ENCODE results near the gene GPR157. TPM values are rescaled to one million over a fixed set of nuclear protein-coding genes. Genes with fewer than 3 reads are reported as not detected.
"Not testable (repeated sequence)": the region's sequence is repeated elsewhere in the genome, so short reads cannot be mapped to it uniquely, and the experiment has no call there.

Gene GPR157
- total RNA-seq, 1 donor from 2014 or later: 7.0 TPM

DNA sequence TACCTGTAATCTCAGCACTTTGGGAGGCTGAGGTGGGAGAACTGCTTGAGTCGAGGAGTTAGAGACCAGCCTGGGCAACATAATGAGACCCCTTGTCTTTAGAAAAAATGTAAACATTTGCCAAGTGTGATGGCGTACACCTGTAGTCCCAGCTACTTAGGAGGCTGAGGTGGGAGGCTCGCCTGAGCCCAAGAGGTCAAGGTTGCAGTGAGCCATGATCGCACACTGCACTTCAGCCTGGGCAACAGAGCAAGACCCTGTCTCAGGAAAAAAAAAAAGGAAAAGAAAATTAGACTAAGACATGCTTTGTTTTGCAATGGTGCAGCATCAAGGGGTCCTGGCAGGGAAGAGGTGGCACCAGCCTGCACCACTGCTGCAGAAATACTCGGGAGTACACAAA, 16.8 kb upstream of the GPR157 start:
- no peak for DNase-seq

DNA sequence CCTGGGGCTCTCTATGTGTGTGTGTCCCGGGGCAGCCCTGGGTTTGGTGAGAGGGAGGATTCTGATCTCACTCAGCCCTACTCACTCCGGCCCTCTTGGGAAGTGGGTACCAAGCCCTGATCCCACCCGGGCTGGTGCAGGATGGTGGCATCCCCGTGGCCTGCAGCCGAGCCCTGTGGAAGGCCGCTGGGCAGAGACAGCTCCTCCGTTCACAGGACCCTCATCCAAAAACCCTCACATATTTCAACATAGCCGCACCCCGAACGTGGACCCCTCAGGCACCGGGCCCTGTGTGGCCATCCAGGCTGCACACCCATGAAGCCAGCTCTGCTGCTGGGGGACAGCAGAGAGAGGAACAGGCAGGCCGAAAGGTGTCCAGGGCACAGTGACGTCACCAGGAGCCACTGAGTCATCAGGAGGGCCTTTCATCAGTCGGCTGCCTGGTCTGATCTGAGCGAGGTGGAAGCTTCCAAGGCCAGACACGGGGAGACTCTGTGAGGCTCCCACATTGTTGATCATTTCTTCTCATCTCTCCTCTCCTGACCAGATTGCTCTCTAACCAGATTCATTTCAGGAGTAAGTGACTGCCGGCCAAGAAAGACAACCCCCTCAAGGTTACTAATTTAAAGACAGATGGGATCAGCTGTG, 16.2 kb upstream of the GPR157 start:
- peak; percentile 68 for DNase-seq

- not testable (repeated sequence) for DNase-seq
Observed at GRCh38 chr1:9144494-9144893, 15.6 kb upstream of the GPR157 start.

GRCh38 chr1:9143250-9143649, 14.3 kb upstream of the GPR157 start:
- DNase-seq: no peak

DNA sequence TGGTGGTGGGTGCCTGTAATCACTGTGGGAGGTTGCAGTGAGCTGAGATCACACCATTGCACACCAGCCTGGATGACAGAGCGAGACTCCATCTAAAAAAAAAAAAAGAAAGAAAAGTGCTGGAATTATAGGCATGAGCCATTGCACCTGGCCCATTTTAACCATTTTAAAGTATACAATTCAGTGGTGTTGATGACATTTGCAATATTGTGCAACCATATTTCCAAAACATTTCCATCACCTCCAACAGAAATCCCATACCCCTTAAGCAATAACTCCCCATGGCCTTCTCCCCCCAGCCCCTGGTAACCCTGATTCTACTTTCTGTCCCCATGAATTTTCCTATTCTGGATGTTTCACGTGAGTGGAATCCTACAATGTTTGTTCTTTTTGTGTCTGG, 11.0 kb upstream of the GPR157 start:
- no peak for DNase-seq

GRCh38 chr1:9136932-9137331, 8.0 kb upstream of the GPR157 start:
- DNase-seq: no peak

DNA sequence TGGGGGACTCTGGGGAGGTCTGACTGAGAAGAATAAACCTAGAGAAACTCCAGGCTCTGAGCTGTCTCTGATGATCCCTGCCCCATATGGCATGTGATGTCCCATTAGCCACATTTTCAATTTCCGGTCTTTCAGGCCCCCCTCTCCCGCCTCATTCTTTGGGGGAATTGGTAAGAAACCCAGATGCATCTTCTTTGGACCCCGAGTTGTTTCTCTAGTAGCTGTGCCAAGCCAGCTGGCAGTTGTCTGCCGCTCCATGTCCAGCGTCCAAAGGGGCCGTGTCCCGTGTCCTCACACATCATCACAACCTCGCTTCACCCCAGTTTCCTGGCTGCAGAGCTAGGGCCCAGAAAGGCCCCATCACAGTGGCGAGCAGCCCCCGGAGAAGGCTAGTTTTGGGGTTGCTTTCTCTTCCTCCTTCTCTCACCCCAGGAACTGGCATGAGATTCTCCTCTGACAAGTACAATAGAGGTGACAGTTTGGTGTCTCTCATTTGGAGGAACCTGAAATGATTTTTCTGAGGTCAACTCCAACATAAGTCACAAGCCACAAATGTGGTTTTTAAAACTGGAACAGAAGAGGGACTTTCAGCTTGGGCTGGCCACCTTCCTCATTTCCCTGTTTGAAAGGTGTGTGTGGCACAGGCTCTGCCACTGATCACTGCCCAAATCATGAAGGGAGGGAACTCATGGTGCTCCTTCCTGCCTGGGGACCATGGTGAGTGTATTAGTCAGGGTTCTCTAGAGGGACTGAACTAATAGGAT, 6.4 kb upstream of the GPR157 start:
- DNase-seq: no peak

GRCh38 chr1:9133870-9134585, 5.1 kb upstream of the GPR157 start:
- DNase-seq: no peak

DNA sequence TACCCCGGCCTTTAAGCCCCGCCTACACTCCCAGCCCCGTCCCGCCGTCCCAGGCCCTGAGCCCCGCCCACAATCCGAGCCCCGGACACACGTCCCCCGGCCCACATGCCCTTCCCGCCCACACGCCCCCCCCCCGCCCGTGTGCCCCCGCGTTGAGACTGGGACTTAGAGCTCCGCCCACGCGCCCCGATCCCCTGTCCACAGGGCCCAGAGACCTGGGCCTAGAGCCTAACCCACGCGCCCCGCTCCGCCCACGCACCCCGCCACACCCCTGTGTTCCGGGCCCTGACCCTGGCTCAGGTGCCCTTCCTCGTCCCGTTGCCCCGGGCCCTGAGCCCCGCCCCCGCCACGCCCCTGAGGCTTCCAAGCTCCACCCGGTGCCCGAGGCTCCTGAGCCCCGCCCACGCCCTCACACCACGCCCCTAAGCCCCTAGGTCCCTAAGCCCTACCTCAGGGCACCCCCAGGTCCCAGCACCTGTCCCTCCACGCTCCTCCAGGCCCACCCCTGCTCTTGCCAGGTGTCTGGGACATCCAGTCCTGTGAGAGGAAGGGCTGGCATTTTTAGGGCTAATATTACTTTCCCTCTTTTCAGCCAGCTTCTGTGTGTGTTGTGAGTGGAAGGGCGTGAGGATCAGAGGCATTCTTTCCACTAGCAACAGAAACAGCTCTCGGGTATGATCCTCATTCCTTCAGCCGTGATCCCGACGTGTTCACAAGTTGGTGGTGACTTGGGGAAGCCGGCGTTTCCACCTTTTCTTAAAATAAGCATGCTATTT, 552 bp upstream of the GPR157 start:
- peak; percentile 78 for DNase-seq

DNA sequence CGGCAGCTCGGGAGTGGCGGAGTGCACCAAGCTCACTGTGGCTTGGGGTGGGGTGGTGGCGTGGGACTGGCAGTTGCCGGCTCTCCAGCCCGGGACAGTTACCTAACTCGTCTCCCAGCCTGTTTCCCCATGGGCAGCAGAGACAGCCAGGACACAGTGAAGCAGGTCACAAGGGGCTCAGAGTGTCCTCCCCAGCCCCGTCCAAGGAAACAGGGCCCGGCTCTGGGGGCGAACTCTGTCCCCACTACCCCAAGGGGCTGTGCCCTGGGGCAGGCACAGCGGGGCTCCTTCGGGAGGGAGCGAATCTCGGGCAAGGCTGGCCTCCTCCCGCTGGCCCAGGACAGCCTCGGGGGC, 759 bp downstream of the GPR157 start:
- DNase-seq: no peak

DNA sequence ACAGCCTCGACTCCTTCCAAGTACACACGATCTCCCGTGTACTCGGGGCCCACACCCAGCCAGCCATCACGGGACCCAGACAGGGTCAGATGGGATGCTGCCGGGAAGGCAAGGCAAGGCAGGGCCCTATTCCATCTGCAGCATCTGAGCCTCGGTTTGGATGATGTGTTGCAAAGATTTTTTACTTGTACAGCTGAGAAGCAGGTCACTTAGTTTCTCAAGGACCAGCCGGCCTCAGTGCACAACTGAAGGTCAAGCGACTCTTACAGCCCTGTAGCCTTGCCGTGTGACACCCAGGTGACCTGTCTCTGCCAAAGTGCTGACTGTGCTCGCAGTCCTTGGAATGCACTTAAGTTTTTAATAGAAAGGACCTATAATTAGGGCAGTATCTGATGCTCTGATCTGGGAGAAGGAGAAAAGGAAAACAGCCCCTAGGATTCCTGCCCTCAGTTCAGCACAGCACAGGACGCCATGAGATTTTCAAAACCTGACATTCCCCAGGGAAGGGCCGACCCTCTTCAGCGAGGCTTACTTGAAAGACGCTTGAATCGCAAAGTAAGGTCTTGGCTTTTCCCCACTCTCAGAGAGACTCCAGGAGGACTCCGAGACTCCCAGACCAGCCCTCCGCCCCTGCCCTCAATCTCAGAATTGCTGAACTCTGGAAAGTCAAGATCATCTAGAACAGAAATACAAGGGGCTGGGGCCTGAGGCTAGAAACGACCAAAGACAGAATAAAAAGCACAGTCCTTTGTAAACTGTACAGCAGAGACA, 1.3 kb downstream of the GPR157 start:
- no peak for DNase-seq

DNA sequence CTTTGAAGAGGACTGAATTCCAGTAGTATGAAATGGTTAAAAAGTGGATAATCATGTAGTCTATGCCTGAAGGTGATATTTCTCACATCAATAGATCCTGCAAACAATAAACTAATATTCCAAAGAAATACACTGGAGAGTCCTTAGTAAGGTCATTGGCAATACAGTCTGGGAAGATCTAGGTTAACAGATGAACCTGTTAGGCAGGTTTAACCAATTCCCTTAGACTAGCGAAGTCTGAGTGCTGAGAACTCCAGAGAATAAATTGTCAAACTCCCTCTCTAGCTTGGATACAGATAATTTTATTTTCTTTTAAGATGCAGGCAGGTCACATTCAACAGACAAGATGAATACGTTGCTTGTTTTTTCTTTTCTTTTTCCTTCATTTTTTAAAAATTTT, 2.4 kb downstream of the GPR157 start:
- DNase-seq: no peak

GRCh38 chr1:9125847-9126246, 3.1 kb downstream of the GPR157 start:
- not testable (repeated sequence) for DNase-seq

DNA sequence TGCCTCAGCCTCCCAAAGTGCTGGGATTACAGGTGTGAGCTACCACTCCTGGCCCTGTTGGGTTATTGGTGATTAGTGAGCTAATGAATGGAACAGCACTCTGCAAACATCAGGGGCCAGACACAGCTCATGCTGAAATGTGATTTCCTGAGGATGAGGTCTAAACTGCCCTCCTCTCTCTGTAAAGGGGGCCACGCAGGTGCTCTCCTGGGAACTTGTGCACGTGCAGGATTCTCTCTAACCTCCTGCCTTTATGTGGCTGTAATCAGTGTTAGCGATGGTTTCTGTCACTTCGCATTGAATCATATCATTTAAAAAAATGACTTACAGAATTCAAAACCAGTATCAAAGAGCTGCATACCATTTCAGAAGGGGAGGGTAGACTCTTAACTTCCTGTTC, 3.6 kb downstream of the GPR157 start:
- no peak for DNase-seq

DNA sequence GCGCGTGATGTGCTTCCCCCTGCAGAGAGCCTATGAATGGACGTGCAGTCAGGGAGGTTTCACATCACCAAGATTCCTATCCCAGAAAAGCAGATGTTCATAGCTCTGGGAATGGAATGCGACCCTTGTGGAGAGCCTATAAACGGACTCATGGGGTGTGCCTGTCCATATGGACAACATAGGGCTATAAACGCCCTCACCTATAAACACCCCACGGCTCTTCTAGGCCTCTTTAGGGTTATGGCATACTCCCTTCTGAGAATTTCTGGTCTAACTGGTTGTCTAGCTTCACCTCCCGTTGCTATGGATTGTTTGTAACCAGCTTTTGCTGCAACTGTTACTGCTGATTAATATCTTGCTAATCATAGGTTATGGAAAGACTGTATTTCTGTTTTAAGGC, 4.5 kb downstream of the GPR157 start:
- DNase-seq: not testable (repeated sequence)

DNA sequence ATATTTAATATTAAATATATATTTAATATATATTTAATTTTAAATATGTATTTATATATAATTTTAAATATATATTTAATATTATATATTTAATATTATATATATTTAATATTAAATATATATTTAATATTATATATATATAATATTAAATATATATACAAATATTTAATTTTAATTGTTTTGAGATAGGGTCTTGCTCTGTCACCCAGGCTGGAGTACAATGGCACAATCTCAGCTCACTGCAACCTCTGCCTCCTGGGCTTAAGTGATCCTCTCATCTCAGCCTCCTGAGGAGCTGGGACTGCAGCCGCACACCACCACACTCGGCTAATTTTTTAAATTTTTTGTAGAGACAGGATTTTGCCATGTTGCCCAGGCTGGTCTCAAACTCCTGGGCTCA, 5.2 kb downstream of the GPR157 start:
- DNase-seq: not testable (repeated sequence)

DNA sequence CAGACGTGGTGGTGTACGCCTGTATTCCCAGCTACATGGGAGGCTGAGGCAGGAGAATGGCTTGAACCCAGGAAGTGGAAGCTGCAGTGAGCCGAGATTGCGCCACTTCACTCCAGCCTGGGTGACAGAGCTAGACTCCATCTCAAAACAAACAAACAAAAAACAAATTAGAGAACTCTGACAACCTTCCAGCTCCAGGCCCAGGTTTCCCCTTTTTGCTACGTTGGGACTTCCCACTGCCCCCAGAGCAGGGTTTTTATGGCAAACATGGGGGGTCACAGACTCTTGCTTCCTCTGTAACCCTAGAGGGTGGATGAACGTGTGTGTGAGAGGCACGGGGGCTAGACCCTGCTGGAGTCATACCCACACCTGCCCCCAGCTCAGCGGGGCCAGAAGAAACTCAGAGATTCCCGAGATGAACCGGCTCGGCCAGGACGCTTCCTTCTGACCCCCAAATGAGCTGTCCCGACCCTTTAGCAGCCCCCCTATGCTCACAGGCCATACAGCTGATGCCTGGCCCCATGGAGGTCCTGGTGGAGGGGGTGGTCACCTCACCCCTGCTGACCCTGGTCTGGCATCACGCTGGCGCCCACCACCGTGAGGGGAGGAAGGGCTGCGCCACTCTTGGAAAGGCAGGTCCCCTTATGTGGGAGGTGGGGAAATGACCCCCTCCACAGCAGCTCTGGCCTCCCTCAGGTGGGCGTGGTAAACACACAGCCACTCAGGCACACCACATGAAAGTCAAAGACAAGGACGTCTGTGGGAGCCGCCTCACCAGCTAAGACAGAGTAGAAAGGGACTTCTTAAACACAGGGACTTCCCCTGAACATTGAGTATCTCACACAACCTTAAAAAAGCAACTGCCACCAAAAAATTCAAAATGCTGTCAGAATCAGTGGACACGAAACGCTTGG, 7.1 kb downstream of the GPR157 start:
- DNase-seq: no peak

GRCh38 chr1:9120312-9120958, 8.5 kb downstream of the GPR157 start:
- DNase-seq: no peak

DNA sequence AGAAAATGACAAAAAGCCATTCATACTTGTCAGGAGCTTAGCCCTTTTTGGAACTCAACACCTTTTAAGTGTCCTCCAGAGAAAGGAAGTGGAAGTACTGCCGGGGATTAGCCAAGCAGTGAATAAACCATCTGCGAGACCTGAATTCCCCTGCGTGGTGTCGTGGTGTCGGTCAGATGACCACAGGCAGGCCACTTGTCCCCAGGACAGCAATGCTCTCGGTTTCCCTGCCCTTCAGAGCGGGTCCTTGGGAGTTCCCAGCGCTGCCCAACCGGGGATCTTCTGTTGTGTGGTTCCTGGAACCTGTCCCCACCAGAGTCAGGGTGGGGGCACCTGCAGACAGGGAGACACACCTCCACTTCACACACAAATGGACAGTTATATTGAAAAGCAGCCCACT, 9.2 kb downstream of the GPR157 start:
- DNase-seq: no peak

GRCh38 chr1:9118186-9118585, 10.7 kb downstream of the GPR157 start:
- no peak for DNase-seq
